ENCODE data around the gene LRP1B. TPM values are rescaled to one million over a fixed set of nuclear protein-coding genes. Genes with fewer than 3 reads are reported as not detected.

Gene LRP1B
- total and polyA plus RNA-seq, 7 experiments from 2014 or later = 0.10 TPM; not detected in 6

DNA sequence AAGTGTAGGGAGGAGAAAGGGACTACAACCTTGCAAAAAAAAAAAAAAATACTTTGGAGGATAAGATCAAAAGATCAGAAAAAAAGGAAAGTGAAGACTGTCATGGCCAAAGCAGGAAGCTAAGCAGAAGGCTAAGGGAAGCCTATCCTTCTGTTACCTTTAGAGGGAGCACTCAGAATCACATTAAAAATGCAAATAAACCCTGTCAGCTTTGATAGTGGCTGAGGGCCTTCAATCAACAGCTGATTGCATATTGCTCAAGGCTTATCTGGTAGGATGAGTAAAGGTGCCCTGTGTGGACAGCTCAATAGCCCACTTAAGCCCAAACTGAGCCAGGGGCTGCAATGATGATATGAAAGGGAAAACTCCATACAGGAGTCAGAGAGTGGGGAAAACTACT lies 1021.2 kb downstream of the LRP1B start:
- peaks cover 0 to 20% (median 3%) of the 10 kb centered on the region in 11 donors for H3K9me3 Mint-ChIP-seq
- DNase-seq (no peak), ATAC-seq (no peak)
- intact Hi-C loops (cut with micrococcal nuclease) = no loop called here
- peaks cover 0 to 2% (median 0%) of the 10 kb centered on the region in 7 donors for H3K4me1 Mint-ChIP-seq
- Histone ChIP-seq H3K4me3 (ENCODE audit: low read length) (no peak overlapping the region), H3K27ac (ENCODE audit: low read depth, low read length) (no peak overlapping the region), H3K9me3 (ENCODE audit: control insufficient read depth in 2 of 3, low read length in 3 of 3) (no peaks in the 10 kb centered on the region), H3K4me1 (ENCODE audit: control insufficient read depth in 2 of 2, insufficient read depth in 2 of 2, low read length in 2 of 2) (no peaks in the 10 kb centered on the region), H3K27me3 (ENCODE audit: control insufficient read depth in 2 of 2, insufficient read depth in 2 of 2, low read length in 2 of 2) (no peaks in the 10 kb centered on the region), H3K36me3 (ENCODE audit: control insufficient read depth in 2 of 3, insufficient read depth in 3 of 3, low read length in 3 of 3) (no peaks in the 10 kb centered on the region)
- ChIA-PET CTCF (no interaction called here), POLR2A (no interaction called here)
- H3K27ac Mint-ChIP-seq = no peak overlapping the region
- H3K36me3 Mint-ChIP-seq = no peaks in the 10 kb centered on the region
- H3K4me3 Mint-ChIP-seq = no peak overlapping the region
- H3K27me3 Mint-ChIP-seq = no peaks in the 10 kb centered on the region

DNA sequence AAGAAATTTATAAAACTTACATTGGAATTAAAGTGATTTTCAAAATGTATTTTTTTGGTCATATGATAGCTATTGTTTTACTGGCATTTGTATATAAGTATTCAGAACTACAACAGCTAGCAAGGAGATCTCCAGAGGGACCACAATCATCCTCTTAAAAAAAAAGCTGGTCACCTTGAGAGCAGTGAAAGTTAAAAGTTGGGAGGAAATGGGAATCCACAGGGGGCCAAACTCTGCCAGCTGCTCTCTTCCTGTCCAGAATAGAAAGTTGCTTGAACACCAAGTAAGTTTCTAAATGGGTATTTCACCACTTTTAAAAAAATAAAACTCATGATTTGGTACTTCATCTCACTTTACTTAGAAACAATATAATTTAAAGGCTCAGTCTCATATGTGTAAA lies 1025.1 kb downstream of the LRP1B start:
- H3K27ac Mint-ChIP-seq = no peak overlapping the region
- H3K9me3 ChIP-seq (ENCODE audit: control insufficient read depth in 2 of 3, low read length in 3 of 3) = no peaks in the 10 kb centered on the region
- CTCF ChIA-PET = no interaction called here
- DNase-seq (no peak), ATAC-seq (no peak)
- no peak overlapping the region for H3K4me3 Mint-ChIP-seq
- no peaks in the 10 kb centered on the region for H3K27me3 Mint-ChIP-seq
- H3K4me3 ChIP-seq (ENCODE audit: low read length) = no peak overlapping the region
- H3K4me1 Mint-ChIP-seq = peaks cover 0 to 2% (median 0%) of the 10 kb centered on the region in 7 donors
- no peaks in the 10 kb centered on the region for H3K36me3 Mint-ChIP-seq
- no peaks in the 10 kb centered on the region for H3K27me3 ChIP-seq (ENCODE audit: control insufficient read depth in 2 of 2, insufficient read depth in 2 of 2, low read length in 2 of 2)
- no peaks in the 10 kb centered on the region for H3K36me3 ChIP-seq (ENCODE audit: control insufficient read depth in 2 of 3, insufficient read depth in 3 of 3, low read length in 3 of 3)
- intact Hi-C loops (cut with micrococcal nuclease) = no loop called here
- H3K27ac ChIP-seq (ENCODE audit: low read depth, low read length) = no peak overlapping the region
- no peaks in the 10 kb centered on the region for H3K4me1 ChIP-seq (ENCODE audit: control insufficient read depth in 2 of 2, insufficient read depth in 2 of 2, low read length in 2 of 2)
- H3K9me3 Mint-ChIP-seq = peaks cover 0 to 23% (median 3%) of the 10 kb centered on the region in 11 donors
- POLR2A ChIA-PET = no interaction called here

DNA sequence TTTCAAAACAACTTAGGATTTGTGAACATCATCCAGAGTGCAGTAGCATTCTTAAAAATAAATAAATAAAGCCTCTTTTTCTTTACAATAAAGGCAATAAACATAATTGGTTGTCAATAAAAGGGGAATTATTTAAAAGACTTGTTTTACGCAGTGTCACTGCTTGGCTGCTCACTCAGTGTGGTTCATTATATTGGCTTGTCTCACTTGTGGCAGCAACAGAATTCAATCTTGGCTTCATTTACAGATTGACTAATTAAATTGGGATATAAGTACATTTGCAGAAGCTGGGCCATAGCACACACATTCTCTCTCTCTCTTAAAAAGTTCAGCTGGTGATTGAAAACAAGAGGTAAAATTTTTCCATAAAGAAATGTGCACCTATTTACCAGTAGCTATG lies 1027.6 kb downstream of the LRP1B start:
- Mint-ChIP-seq H3K4me3 (no peak overlapping the region), H3K27ac (no peak overlapping the region), H3K9me3 (peaks cover 0 to 9% (median 2%) of the 10 kb centered on the region in 11 donors), H3K36me3 (no peaks in the 10 kb centered on the region), H3K4me1 (no peaks in the 10 kb centered on the region), H3K27me3 (no peaks in the 10 kb centered on the region)
- Histone ChIP-seq H3K27me3 (ENCODE audit: control insufficient read depth in 2 of 2, insufficient read depth in 2 of 2, low read length in 2 of 2) (no peaks in the 10 kb centered on the region), H3K4me3 (ENCODE audit: low read length) (no peak overlapping the region), H3K36me3 (ENCODE audit: control insufficient read depth in 2 of 3, insufficient read depth in 3 of 3, low read length in 3 of 3) (no peaks in the 10 kb centered on the region), H3K4me1 (ENCODE audit: control insufficient read depth in 2 of 2, insufficient read depth in 2 of 2, low read length in 2 of 2) (no peaks in the 10 kb centered on the region), H3K27ac (ENCODE audit: low read depth, low read length) (no peak overlapping the region), H3K9me3 (ENCODE audit: control insufficient read depth in 2 of 3, low read length in 3 of 3) (no peaks in the 10 kb centered on the region)
- ChIA-PET CTCF (no interaction called here), POLR2A (no interaction called here)
- ATAC-seq (no peak), DNase-seq (no peak)
- intact Hi-C loops (cut with micrococcal nuclease) = no loop called here

DNA sequence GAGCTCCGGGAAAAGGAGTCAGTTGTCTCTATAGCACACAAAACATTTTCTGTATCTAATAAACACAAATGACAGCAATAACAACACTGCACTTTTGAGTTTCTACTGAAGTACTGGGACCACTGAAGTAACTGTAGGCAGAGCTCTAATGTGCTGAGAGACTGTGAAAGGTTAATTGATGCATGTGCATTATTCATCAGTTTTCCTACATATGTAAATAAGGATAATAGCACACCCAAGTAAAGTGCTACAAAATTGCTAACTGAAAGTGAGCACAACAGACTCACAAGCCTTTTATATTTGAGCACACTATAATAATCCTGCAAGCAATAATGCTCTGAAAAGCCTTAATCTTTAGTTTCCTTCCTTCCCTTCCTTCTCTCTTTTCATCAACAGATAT lies 1051.6 kb downstream of the LRP1B start:
- Histone ChIP-seq H3K9me3 (ENCODE audit: control insufficient read depth in 2 of 3, low read length in 3 of 3) (no peaks in the 10 kb centered on the region), H3K36me3 (ENCODE audit: control insufficient read depth in 2 of 3, insufficient read depth in 3 of 3, low read length in 3 of 3) (no peaks in the 10 kb centered on the region), H3K4me3 (ENCODE audit: low read length) (no peak overlapping the region), H3K27me3 (ENCODE audit: control insufficient read depth in 2 of 2, insufficient read depth in 2 of 2, low read length in 2 of 2) (no peaks in the 10 kb centered on the region), H3K27ac (ENCODE audit: low read depth, low read length) (no peak overlapping the region), H3K4me1 (ENCODE audit: control insufficient read depth in 2 of 2, insufficient read depth in 2 of 2, low read length in 2 of 2) (no peaks in the 10 kb centered on the region)
- no peaks in the 10 kb centered on the region for H3K27me3 Mint-ChIP-seq
- no peaks in the 10 kb centered on the region for H3K36me3 Mint-ChIP-seq
- H3K4me1 Mint-ChIP-seq = no peaks in the 10 kb centered on the region
- ChIA-PET CTCF (no interaction called here), POLR2A (no interaction called here)
- ATAC-seq = no peak
- intact Hi-C loops (cut with micrococcal nuclease) = no loop called here
- no peak for DNase-seq
- peaks cover 1 to 13% (median 5%) of the 10 kb centered on the region in 11 donors for H3K9me3 Mint-ChIP-seq
- no peak overlapping the region for H3K27ac Mint-ChIP-seq
- H3K4me3 Mint-ChIP-seq = no peak overlapping the region

DNA sequence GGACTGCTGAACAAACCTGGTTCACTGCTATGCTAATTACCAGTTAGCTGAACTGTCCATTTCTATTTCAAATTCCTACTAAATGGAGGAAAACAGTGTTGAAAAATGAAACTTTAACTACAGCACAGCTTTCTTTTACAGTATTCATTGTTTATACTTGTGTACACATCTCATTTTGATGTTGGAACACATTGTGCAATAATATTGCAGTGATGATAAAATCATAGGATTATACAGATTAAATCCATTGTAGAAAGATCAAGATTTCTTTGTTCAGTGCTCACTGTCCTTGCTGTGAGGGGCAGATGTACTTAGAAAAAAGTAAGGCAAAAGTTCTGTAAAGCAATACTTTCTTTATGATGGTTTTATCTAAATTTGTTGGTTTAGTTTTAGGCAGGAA lies 1055.1 kb downstream of the LRP1B start:
- H3K27ac ChIP-seq (ENCODE audit: low read depth, low read length) = no peak overlapping the region
- Mint-ChIP-seq H3K4me1 (no peaks in the 10 kb centered on the region), H3K4me3 (no peak overlapping the region), H3K36me3 (no peaks in the 10 kb centered on the region), H3K9me3 (peaks cover 0 to 6% (median 0%) of the 10 kb centered on the region in 11 donors), H3K27ac (no peak overlapping the region), H3K27me3 (no peaks in the 10 kb centered on the region)
- POLR2A ChIA-PET = no interaction called here
- ATAC-seq (no peak), DNase-seq (no peak)
- intact Hi-C loops (cut with micrococcal nuclease) = no loop called here
- CTCF ChIA-PET = no interaction called here
- no peaks in the 10 kb centered on the region for H3K9me3 ChIP-seq (ENCODE audit: control insufficient read depth in 2 of 3, low read length in 3 of 3)
- H3K27me3 ChIP-seq (ENCODE audit: control insufficient read depth in 2 of 2, insufficient read depth in 2 of 2, low read length in 2 of 2) = no peaks in the 10 kb centered on the region
- no peaks in the 10 kb centered on the region for H3K4me1 ChIP-seq (ENCODE audit: control insufficient read depth in 2 of 2, insufficient read depth in 2 of 2, low read length in 2 of 2)
- H3K4me3 ChIP-seq (ENCODE audit: low read length) = no peak overlapping the region
- H3K36me3 ChIP-seq (ENCODE audit: control insufficient read depth in 2 of 3, insufficient read depth in 3 of 3, low read length in 3 of 3) = no peaks in the 10 kb centered on the region

DNA sequence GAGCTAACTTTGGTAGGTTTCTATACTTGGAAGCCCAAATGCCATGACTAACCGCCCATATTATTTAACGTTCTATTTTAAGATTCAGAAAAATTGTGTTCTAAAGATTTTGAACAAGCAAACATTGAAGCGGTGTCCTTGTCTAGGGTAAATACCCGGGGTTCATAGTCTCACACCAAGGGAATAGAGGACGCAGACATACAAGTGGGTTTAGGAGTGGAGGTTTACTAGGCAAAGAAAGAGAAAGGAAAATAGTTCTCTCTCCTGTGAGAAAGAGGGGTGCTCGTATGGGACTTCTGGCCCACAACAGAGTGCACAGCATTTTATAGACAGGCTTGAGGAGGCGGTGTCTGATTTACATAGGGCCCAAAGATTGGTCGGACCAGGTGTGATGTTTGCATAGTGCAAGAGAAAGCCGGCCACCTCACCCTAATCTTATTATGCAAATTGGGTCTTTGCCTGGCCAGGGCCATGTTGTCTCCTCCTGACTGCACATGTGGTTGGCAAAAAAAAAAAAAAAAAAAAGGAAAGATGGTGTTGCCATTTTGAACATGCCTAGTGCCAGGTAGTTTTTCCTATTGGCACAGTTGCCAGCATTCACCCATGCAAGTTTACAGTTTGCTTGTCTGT lies 1062.6 kb downstream of the LRP1B start:
- no peak overlapping the region for H3K27ac Mint-ChIP-seq
- no peak overlapping the region for H3K4me3 Mint-ChIP-seq
- intact Hi-C loops (cut with micrococcal nuclease) = no loop called here
- H3K27ac ChIP-seq (ENCODE audit: low read depth, low read length) = no peak overlapping the region
- ATAC-seq (no peak), DNase-seq (no peak)
- H3K27me3 Mint-ChIP-seq = no peaks in the 10 kb centered on the region
- POLR2A ChIA-PET = no interaction called here
- CTCF ChIA-PET = no interaction called here
- H3K9me3 Mint-ChIP-seq = peaks cover 0 to 22% (median 6%) of the 10 kb centered on the region in 11 donors
- H3K36me3 ChIP-seq (ENCODE audit: control insufficient read depth in 2 of 3, insufficient read depth in 3 of 3, low read length in 3 of 3) = no peaks in the 10 kb centered on the region
- no peaks in the 10 kb centered on the region for H3K4me1 ChIP-seq (ENCODE audit: control insufficient read depth in 2 of 2, insufficient read depth in 2 of 2, low read length in 2 of 2)
- H3K9me3 ChIP-seq (ENCODE audit: control insufficient read depth in 2 of 3, low read length in 3 of 3) = no peaks in the 10 kb centered on the region
- H3K36me3 Mint-ChIP-seq = no peaks in the 10 kb centered on the region
- H3K27me3 ChIP-seq (ENCODE audit: control insufficient read depth in 2 of 2, insufficient read depth in 2 of 2, low read length in 2 of 2) = no peaks in the 10 kb centered on the region
- no peaks in the 10 kb centered on the region for H3K4me1 Mint-ChIP-seq
- H3K4me3 ChIP-seq (ENCODE audit: low read length) = no peak overlapping the region

DNA sequence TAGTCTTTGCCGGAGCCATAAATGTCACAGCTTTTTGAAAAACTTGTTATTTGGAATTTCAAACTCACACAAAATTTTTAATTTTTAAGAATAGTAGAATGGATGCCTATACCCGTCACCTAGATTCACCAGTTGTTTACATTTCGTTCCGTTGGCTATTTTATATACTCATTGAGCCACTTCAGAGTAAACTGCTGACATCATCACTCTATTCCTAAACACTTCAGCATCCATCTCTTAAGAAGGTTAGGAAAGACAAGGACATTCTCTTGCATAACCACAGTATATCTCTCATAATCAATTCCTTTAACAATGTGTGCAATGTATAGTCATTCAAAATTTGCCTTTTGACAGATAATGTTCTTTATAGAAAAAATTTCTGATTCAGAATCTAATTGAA lies 1065.8 kb downstream of the LRP1B start:
- Histone ChIP-seq H3K4me3 (ENCODE audit: low read length) (no peak overlapping the region), H3K27me3 (ENCODE audit: control insufficient read depth in 2 of 2, insufficient read depth in 2 of 2, low read length in 2 of 2) (no peaks in the 10 kb centered on the region), H3K27ac (ENCODE audit: low read depth, low read length) (no peak overlapping the region), H3K4me1 (ENCODE audit: control insufficient read depth in 2 of 2, insufficient read depth in 2 of 2, low read length in 2 of 2) (no peaks in the 10 kb centered on the region), H3K36me3 (ENCODE audit: control insufficient read depth in 2 of 3, insufficient read depth in 3 of 3, low read length in 3 of 3) (no peaks in the 10 kb centered on the region), H3K9me3 (ENCODE audit: control insufficient read depth in 2 of 3, low read length in 3 of 3) (no peaks in the 10 kb centered on the region)
- Mint-ChIP-seq H3K27me3 (no peaks in the 10 kb centered on the region), H3K4me1 (no peaks in the 10 kb centered on the region), H3K4me3 (no peak overlapping the region), H3K9me3 (peaks cover 0 to 28% (median 6%) of the 10 kb centered on the region in 11 donors), H3K27ac (no peak overlapping the region), H3K36me3 (no peaks in the 10 kb centered on the region)
- intact Hi-C loops (cut with micrococcal nuclease) = no loop called here
- ChIA-PET CTCF (no interaction called here), POLR2A (no interaction called here)
- ATAC-seq (no peak), DNase-seq (no peak)

Data from naive thymus-derived CD4-positive, alpha-beta T cell (primary cell).